HG02571 (cell line): ENCODE measurements around the gene MAPK4.
"Not testable (repeated sequence)": the region's sequence is repeated elsewhere in the genome, so short reads cannot be mapped to it uniquely, and the experiment has no call there.

Source experiments
- ATAC-seq: cut with Tn5 transposase; IDR thresholded peaks from one replicate; pipeline ENCODE4 v1.9.1; 2021; ENCODE audit warnings: mild to moderate bottlenecking, moderate library complexity; ENCODE audit not compliant: unreplicated experiment

MAPK4 gene

DNA sequence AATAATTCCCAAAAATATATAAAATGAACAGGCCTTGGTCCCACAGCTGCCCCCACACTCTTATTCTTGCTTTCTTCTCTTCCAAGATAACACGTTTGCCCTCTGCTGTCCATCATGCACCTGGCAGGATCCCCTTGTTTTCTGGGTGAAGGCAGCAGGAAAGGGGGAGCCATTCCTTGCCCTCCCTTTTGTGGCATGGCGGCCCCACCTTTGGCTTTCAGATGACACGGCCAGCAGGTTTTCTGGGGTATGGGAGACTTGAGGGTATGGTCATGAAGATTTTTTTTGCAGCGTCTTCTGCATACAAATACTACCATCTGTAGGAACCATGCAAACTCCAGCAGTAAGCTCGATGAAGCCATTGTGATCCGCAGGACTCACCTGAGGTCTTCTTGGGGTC is 118.8 kb downstream of the MAPK4 start:
- no peak for ATAC-seq

DNA sequence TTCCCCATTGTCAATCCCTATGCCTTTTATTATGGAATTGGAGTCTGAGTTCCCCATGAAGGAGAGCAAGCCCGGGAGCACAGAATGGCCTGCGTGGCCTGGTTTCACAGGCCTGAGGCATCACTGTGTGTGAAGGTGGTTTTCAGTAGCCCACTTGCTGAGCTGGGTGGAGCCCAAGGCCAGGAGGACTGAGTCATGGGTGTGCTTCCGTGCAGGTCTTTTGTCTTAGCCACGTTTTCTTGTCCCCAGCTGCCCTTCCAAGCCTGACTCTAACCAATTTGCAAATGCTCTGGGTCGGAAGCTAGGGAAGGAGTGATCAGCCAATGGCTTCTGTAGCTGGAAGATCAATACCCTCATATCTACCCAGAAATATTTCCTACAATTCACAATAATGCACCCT is 119.2 kb downstream of the MAPK4 start:
- no peak for ATAC-seq

DNA sequence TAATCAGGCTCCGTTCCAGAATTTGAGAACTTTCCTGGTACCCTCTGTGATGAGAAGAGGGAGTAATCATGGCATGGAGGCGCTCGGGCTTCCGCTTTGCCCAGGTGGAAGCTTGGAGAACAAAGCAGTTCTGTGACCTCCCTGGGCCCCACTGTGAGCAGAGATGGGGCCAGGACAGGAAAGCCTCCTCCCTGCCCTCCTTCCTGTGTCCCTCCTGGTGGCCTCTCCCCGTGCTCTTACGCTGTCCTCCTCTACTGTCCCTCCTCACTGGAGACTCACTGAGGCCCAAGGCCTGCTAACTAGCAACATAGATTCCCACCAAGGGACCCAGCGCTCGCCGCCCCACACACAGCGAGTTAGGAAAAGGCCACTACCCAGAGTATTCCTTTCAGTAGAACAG is 119.8 kb downstream of the MAPK4 start:
- no peak for ATAC-seq

DNA sequence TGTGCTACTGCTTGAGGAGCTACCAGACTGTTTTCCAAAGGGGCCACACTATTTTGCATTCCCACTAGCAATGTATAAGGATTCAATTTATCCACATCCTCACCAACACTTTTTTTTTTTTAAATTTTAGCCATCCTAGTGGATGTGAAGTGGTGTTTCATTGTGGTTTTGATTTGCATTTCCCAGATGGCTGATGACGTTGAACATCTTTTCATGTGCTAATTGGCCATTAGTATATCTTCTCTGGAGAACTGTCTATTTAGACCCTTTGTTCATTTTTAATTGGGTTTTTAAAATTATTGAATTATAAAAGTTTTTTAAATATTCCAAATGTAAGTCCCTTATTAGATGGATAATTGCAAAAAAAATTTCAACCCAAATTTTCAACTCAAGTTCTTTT is 121.1 kb downstream of the MAPK4 start:
- no peak for ATAC-seq

DNA sequence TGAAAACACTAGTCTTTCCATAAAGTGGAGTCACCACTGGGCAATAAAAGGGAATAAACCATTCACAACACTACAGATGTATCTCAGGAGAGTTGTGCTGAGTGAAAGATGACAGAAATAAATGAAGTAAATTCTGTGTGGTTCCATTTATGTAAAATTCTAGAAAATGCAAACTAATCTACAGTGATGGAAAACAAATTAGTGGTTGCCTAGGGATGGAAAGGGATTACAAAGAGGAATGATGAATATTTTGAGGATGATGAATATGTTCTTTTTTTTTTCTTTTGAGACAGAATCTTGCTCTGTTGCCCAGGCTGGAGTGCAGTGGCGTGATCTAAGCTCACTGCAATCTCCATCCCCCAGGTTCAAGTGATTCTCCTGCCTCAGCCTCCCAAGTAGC is 123.0 kb downstream of the MAPK4 start:
- no peak for ATAC-seq

DNA sequence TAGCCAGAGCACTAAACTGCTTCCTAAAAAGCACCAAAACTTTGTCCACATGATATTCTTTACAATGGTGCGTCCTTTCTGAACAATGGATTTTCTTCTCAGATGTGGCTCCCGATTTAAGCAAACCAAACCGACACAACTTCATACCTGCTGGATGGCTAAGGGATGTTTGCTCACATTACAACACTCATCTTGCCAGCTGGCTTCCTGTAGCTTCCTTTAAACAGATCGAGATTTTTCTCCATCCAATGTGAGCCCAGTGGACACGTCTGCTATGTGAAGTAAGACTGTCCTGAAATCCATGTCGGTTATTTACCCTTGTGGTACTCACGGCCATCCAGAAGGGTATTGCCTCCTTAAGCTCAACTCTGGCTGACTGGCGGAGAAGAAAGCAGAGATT is 126.5 kb downstream of the MAPK4 start:
- ATAC-seq = no peak

DNA sequence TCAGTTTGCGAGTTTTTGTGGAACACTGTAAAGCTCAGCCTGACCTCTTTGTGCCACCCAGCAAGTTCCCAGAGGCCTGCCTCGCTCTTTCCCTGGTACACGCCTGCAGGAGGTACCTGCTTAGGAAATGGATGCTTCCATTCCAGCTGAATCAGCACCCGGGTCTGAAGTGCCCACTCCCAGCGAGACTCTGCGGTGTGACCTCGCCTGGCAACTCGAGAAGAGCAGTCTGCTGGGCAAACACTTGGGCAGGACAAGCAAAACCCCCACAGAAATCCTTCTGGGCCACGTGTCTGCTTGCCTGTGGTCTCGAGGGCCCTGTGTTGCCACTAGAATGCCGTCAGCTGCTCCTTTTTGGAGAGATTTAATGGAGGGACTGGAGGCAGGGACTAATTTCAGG is 127.6 kb downstream of the MAPK4 start:
- ATAC-seq = no peak

DNA sequence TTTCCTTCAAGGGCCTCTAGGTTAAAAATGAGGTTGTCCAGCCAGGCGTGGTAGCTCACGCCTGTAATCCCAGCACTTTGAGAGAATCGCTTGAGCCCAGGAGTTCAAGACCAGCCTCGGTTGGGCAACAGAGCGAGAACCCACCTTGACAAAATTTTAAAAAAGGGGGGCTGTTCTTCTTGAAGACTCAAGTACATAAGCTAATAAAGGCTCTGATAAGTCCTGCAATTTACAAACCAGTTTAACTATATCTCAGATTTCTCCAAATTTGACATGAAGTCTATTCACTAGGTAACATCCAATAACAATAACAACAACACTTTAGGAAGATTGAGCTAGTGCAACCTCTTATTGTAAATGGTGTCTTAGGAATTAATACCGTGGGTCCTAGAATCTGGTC is 129.7 kb downstream of the MAPK4 start:
- ATAC-seq = no peak

DNA sequence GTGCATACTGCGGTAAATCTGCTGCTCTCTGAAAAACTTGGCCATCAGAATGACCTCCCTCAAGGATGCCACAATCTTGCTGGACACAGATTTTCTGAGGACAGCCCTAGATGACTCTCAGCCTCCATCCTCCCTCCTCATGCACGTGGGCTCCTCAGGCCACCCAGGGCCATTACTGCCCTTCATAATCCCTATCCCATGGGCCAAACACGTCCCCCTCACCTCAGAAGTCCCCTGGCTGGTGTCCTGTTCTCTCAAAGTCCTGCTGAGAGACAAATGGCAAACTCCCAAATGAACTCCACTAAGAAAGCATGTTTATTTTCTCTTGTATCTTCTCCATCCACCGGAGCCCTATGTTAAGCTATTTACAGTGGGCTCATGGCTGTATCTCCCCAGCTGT is 134.3 kb downstream of the MAPK4 start:
- no peak for ATAC-seq

DNA sequence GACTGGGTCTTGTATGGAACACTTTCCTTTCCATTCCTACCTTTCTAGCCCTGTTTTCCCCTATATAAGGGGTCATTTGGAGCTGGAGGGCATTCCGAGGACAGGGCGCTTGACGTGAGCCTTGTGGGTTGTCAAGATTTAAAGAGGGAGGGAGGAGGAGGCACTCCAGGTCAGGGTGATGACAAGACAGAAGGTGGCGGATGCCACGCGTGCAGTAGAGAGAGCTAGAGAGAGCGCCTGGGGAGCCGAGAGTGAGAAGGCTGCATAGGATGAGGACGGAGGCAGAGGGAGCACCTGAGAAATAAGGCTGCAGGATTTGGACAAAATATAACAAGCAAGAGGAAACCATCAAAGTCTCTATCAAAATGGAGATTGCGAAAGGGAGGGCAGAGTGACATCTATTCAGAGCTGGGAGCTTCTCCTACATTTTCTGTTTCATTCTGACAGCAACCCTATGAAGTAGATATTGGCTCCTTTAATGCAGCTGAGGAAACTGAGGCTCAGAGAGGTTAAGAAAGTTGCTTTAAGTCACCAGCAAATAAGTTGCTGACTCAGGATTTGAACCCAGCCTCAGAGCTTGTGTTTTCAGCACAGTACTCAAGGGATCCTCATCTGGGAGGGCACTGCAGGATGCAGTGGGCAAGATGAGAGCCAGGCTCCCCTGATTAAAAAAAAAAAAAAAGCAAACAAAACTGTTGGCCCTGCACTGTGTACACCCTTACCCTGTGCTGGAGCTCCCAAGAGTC is 135.7 kb downstream of the MAPK4 start:
- no peak for ATAC-seq

DNA sequence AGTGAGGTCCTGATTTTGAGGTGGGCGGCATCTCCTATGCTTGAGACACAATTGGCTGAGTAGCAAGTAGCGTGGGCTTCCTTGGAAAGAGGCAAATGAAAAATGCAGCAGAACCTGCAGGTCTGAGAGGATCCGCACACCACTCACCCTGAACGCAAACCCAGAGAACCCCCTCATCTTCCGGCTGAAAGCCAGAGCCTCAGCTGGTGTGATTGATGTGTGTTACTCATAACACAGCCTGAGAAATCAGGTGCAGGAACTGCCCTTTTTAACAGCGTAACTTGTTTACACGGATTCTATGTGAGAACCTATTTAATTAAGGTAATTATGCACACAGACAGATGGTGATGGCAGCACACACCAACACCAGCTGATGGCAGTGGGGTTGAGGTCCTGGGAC is 136.5 kb downstream of the MAPK4 start:
- ATAC-seq = no peak

DNA sequence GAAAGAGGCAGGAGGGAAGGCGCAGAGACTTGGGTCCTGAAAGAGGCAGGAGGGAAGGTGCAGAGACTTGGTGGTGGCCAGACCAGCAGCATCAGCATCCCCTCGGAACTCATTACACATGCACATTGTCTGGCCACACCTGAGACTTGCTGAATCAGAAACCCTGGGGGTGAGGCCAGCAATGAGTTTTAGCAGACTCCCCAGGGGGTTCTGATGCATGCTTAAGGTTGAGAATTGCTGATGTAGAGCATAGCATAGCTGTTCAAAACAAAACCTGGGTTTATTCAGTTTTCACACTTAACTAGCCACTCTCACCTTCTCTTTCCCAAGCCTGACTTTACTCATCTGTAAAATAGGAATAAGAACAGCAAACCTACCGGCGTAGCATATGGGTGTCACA is 137.0 kb downstream of the MAPK4 start:
- peak; percentile 71 for ATAC-seq

DNA sequence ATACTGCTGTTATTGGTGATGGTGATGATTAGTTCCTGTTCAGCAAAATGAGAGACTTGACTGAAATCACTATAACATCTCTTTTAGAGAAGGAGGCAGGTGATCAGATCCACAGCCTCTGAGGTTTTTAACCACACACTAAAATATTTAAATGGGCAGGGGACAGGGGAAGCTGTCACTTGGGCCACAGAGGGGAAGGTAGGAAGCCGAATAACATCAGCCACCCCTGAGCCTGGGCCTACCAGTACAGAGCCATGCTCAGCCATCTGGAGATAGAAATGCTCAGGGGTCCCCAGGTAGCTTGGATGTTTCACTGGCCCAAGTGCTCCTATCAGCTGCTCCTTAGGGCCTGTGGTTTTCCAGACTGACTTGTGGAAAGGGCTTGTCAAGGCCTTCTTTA is 137.6 kb downstream of the MAPK4 start:
- ATAC-seq = no peak

DNA sequence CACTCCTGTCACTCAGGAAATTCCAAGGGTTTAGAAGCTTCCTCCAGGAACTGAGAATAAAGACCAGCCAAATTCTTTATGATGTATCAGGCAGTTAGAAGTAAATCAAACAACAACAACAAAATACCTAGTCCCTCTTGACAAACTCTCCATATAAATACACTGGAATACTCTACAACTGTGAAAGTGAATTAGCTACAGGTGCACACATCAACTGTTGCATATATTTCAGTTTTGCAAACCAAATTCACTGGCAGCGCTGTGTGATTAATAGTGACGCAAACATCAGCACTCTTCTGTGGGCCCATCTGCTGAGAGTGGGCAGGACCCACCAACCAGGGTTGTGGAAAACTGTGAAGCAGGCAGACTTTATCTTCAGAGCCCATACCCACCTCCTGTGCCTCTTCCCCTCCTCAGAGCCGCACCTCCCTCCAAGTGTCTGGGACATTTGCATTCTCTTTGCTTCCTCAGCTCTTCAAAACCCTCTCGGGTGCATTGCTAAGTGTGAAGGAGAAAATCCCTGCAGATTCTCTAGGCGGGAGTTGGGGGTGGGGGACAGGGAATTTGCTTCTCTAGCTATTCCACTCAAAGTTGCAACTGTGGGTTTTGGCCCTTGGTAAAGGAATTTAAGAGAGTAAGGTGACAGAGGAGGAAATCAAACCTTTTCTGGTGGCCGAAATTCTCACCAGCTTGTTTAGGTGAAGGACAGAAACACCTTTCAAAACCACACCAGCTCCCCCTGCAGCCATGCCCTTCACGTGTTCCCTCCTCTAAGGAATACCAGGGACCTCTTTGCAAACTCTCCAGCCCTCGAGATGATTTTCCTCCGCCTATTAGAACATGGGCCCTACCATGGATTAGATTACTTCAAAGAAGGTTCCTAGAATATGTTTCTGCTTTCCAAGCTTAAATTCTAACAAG is 140.6 kb downstream of the MAPK4 start:
- ATAC-seq = no peak

DNA sequence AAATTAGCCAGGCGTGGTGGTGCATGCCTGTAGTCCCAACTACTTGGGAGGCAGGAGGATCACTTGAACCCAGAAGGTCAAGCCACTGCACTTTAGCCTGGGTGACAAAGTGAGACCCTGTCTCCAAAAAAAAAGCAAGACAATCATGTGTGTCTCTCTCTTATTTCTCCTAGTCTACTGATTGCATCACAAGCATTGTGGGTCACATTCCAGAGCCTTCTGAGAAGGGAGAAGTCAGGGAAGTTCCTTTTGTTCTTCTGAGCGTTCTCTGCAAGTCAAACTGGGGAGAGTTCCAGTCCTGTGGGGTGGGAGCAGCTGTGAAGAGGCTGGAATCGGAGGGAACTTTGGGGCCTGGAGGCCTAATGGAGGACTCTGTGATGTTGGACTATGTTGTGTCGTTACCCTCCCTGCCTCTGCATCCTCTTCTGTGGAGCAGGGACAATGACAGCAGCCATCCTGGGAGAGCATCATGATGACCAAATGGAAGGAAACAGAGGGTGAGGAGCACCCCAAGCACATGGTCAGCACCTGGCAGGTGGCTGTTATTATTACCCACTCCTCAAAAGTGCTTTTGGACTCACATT is 144.6 kb downstream of the MAPK4 start:
- no peak for ATAC-seq

DNA sequence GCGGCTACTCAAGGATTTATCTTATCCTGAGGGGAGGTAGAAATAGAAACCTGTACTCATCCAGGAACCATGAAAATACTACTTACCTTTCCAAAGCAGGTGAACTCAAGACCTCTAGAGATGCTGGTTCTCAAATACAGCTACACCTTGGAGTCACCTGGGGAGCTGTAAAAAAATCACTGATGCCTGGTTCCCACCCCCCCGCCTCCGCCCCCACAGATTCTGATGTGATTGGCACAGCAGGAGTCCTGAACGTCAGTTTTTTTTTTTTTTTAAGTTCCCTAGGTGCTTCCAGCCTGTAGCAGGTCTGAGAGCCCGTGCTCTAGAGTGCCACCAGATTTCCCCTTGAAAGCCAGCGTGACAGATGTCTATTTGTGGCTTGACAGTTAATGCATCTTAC is 146.3 kb downstream of the MAPK4 start:
- no peak for ATAC-seq

DNA sequence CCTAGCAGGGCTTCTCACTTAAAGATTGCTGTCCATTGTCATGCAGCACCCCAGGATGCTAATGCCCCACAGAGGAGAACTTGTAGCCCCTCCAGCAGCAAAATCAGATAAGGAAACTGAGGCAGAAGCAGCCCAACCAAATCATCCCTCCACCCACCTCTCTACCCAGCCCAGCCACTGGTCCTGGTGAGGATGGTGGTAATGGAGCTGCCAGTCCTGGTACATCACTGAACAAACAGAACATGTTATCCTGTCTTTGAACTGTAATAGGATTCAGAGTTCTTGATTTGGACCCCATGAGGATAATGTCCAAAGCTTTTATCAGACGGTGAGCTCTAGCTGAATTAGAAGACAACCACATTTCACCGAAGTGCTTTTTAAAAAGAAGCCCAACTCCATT is 146.8 kb downstream of the MAPK4 start:
- ATAC-seq = no peak

DNA sequence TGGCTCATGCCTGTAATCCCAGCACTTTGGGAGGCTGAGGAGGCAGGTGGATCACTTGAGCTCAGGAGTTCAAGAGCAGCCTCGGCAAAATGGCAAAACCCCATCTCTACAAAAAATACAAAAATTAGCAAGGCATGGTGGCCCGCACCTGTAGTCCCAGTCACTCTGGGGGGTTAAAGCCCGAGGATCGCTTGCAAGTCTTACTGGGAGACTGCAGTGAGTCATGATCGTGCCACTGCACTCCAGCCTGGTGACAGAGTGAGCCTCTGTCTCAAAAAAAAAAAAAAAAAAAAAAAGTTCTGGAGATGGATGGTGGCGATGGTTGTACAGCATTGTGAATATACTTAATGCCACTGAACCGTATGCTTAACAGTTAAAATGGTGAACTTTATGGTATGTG is 147.4 kb downstream of the MAPK4 start:
- ATAC-seq = not testable (repeated sequence)

DNA sequence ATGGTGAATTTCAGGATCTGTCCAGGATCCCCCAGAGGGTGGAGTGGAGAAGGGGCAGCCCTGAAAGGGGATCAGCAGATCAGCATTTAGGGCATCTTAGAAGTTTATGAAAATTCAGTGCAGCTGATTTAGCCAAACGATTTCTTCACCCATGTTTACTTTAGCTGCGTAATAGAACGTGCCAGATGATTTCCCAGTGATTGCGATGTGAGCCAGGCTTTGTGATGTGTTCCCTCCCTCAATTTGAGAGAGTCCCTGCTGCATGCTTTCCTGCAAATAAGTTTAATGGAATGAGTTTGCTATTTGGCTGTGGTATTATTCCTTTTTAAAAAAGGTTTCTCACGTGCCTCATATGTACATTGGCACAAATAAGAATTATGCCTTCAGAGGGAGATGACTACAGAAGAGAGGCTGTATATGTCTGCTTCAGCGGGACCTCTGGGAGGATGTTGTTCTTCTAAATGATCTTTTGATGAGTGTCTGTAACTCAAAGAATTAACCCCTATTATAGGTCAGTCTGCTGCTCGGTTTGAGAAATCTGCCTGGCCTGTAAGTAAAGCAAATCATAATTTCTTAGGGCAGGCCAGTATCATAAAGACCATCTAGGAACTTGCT is 148.1 kb downstream of the MAPK4 start:
- ATAC-seq = no peak

DNA sequence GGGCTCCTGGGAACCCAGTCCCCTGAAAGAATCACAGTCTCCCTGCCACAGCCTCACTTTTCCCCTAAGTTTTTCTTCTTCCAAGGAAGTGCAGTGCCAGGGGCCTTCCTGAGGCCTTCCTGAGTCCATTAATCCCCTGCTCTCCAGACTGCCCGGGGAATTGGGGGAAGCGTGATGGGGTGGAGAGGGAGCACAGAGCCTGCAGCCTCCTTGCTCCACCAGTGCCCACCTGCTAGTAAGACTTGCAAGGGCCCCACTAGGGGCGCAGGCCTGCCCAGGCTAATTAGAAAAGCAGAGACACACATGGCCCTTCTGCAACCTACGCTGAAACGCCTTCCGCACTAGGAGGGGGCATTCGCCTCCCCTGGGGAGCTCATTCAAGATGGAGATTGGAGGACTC is 149.3 kb downstream of the MAPK4 start:
- no peak for ATAC-seq

DNA sequence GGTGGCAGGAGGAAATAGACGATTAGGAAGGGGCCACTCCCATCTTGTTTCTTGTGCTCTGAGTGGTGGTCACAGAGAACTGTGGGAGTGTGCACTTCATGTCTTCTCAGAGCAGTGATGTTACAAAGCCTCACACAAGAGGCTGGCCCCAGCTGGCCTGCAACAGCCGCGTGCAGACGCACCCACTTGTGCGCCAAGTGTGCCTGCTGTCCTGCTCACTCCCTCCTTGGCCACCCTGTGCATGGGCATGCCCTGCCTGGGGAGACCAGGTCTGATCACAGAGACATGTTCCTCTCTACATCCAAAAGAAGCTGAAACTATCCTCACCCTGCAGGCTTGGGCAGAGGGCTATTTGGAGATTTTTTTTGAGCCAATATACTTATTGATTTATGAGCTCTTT is 151.5 kb downstream of the MAPK4 start:
- no peak for ATAC-seq

DNA sequence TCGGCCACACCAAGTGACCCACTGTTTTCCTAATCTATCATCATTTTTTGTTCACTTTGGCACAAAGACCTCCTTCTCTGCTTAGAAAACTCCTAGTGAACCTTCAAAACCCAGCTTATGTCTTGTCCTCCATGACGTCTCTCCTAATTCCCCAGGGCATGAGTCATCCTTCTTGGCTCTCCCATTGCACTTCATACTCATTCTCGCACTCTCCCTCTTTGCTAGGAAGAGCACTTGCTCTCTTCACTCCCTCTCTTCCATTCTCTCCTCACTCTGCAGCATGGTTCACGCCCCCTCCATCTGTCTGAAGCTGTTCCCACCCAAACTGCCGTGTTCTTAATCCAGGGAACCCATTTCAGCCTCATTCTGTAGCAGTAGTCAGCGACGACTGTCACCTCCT is 156.0 kb downstream of the MAPK4 start:
- ATAC-seq = no peak
